GM20000 (cell line): ENCODE measurements around the gene GNLY.

Experiments
- DNase-seq: peaks from one replicate; pipeline ENCODE4 v3.0.0; 2012; ENCODE audit warnings: low spot score
- TF ChIP-seq, protein P1 (sequence below): IDR thresholded peaks from 2 replicates; pipeline ENCODE4 v1.5.1; 2012; ENCODE audit warnings: mild to moderate bottlenecking, control low read depth; ENCODE audit errors: extremely low read depth, missing control alignments

Gene GNLY

DNA sequence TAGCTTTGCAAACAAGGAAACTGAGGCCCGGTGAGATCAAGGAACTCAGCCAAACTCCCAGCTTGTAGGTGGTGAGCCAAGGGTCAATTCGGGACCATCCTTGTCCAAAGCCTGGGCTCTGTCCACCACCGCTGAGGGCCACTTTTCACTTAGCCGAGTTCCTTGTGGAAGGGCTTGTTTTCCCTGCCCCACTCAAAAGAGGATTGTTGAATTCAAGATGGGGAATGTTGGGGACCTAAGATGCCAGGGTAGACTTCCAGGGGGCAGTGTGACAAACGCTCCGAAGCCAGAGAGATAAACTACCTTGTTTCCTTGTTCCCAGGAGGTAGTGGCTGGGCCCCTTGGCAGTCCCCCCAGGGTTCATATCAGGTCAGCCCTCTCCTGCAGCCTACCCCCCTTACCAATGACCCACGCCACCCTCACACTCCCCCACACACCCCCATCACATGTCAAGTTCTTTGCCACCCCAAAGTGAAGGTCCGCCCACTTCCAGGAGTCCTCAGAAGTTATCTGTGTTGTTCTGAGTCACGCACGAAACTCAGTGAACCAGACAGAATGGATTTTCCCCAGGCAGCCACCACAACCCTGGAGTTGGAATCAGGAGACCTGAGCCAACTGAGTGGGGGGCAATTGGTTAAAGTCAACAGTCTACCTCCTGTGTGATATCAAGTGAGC, 49.3 kb downstream of the GNLY start:
- TF ChIP-seq, protein P1, sequence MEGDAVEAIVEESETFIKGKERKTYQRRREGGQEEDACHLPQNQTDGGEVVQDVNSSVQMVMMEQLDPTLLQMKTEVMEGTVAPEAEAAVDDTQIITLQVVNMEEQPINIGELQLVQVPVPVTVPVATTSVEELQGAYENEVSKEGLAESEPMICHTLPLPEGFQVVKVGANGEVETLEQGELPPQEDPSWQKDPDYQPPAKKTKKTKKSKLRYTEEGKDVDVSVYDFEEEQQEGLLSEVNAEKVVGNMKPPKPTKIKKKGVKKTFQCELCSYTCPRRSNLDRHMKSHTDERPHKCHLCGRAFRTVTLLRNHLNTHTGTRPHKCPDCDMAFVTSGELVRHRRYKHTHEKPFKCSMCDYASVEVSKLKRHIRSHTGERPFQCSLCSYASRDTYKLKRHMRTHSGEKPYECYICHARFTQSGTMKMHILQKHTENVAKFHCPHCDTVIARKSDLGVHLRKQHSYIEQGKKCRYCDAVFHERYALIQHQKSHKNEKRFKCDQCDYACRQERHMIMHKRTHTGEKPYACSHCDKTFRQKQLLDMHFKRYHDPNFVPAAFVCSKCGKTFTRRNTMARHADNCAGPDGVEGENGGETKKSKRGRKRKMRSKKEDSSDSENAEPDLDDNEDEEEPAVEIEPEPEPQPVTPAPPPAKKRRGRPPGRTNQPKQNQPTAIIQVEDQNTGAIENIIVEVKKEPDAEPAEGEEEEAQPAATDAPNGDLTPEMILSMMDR, result no peak
- DNase-seq, result no peak

DNA sequence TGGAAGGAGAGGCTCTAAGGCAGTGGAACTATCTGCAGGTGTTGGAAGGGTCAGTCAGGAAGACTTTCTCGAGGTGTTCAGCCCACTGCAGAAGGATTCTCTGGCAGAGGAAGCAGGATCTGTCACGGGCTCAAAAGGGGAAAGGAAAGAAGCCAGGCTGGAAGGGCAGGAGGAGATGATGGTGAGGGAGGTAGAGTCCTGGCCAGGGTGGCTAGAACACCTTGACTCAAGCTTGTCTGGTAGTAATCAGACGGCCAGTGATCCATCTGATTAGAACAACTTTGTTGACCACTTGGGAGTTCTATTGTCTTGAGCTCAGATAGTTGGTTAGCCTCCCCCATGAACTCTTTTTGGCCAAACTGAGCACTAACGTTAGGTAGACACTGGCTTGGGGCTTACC, 49.9 kb downstream of the GNLY start:
- no peak for DNase-seq
- TF ChIP-seq, protein P1, result no peak

GRCh38 chr2:85744741-85745601, 50.8 kb downstream of the GNLY start:
- TF ChIP-seq, protein P1, result no peak
- DNase-seq, result no peak

DNA sequence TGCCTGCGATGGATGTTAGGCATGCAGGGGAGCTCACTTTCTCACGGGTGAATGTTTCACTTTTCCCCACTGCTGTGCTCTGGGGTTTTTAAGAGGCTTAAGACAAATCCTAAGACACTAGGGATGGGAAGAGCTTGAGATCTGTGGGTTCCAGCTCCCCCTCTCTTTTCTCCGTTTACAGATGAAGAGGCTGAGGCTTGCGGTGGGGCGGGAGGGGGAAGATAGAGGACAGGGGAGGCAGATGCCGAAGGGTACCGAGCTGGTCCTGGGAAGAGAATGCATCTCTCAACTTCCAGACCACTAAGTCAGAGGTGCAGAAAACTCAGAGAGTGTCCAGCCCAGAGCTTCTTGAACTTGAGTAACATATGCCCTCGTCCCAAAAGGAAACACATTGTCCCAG, 51.5 kb downstream of the GNLY start:
- TF ChIP-seq, protein P1, result no peak
- DNase-seq, result no peak

DNA sequence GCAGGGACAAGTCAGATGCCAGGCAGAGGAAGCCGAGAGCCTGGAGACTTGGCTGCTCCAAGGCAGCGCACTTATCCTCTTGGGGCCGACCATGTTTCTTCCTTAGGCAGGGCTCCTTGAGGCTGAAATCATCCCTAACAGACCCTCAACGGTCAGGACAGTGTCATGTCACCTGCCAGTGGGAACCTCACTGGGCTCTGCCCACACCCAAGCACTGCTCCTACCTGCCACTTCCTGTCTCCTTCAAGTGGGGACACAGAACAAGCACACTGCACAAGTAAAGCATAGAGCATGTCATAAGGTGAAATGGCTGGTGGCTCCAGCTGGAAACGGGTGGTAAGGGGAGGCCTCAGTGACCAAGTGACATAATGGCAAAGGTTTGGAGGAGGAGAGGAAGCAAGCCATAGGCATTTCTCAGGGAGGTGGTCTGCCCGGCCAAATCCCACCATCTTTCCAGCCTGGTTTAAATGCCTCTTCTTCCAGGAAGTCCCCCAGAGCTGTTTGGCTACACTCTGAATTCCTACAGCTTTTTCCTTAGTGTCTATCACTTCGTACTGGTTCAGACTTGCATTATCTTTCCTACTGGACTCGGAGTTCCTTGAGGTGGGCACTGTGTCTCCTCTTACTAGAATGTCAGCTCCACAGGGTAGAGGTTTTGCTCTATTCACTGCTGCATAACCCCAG, 52.3 kb downstream of the GNLY start:
- DNase-seq, result no peak
- TF ChIP-seq, protein P1, result no peak

DNA sequence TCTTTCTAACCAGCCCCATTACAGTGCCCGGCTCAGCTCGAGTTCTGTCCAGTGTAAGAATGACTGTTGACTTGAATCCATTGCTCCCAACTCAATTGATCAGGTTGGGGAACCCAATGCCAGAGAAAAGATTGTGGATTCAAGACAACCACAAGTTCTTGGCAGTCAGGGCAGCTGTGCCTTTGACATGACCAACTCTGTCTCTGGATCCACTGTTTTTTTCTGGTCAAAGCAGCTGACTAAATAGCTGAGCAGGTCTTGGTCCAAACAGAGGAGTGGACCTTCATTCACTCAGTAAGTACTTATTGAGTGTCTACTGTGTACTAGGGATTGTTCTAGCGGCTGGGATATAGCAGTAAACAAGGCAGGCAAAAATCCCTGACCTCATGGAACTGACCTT, 53.3 kb downstream of the GNLY start:
- TF ChIP-seq, protein P1, result no peak
- DNase-seq, result no peak
